GM19372 (cell line): ENCODE measurements around the gene NFIC.

Experiments
- ATAC-seq: cut with Tn5 transposase; IDR thresholded peaks from one replicate; pipeline ENCODE4 v1.9.1; 2021; ENCODE audit warnings: mild to moderate bottlenecking, low read depth, moderate library complexity; ENCODE audit not compliant: unreplicated experiment

Gene NFIC

DNA sequence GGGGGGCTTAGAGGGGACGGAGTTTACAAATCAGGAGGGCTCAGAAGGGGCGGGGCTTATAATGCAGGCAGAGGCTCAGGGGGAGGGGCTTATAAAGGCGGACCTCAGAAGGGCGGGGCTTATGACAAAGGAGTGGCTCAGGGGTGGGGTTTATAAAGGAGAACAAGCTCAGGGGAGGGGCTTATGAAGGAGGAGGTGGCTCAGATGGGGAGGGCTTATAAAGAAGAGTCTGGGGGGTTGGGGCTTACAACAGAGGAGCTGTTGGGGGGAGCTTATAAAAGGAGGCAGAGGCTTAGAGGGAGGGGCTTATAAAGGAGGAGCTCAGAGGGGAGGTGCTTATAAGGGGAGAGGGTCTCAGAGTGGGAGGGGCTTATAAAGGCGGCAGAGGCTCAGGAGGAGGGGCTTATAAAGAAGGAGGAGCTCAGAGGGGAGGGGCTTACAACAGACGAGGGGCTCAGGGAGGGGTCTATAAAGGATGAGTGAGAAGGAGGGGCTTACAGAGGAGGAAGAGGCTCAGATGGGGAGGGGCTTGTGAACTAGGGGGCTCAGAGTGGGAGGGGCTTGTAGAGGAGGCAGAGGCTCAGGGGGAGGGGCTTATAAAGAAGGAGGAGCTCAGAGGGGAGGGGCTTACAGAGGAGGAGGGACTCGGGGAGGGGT is 112.9 kb downstream of the NFIC start:
- no peak for ATAC-seq

DNA sequence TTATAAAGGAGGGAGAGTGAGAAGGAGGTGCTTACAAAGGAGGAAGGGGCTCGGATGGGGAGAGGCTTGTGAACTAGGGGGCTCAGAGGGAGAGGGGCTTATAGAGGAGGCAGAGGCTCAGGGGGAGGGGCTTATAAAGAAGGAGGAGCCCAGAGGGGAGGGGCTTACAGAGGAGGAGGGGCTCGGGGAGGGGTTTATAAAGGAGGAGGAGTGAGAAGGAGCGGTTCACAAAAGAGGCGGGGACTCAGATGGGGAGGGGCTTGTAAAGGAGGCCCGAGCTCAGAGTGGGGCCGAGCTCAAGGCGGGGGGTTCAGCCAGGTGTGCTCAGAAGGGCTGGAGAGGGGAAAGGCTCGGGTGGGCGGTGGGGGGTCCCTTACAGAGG is 113.4 kb downstream of the NFIC start:
- ATAC-seq: no peak

DNA sequence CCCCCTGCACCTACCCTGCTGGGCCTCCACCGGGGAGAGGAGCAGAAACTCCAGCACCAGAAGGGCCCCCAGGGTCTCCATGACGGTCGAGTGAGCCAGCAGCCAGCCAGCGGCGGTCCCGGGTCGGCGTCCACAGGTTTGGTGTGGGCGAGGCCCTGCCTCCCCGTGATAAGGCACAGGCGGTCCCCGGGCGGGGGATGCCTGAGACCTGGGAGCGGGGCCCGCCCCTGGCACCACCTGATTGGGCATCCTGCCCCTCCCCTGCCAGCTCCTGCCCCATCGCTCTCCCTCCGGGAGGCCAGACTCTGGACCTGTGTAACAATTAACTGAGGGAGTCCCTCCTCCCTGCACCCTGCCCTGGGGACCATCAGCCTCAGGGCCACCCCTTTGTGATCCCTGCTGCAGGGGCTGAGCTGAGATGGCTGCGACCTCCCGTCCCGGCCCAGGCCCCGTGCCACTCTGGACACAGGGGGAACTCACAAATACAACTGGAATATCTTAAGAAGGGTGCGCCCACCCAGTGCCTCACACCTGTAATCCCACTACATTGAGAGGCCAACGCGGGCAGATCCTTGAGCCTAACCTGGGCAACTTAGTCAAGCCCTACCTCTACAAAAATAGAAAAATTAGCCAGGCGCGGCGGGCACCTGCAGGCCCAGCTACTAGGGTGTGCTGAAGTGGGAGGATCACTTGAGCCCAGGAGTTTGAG is 114.2 kb downstream of the NFIC start, which contains the start of gene SMIM24:
TSS of gene SMIM24 (minus strand) at position 143 of the 709 bp plus-strand sequence. CDS start at position 81, 62 bp downstream.
- ATAC-seq: no peak

DNA sequence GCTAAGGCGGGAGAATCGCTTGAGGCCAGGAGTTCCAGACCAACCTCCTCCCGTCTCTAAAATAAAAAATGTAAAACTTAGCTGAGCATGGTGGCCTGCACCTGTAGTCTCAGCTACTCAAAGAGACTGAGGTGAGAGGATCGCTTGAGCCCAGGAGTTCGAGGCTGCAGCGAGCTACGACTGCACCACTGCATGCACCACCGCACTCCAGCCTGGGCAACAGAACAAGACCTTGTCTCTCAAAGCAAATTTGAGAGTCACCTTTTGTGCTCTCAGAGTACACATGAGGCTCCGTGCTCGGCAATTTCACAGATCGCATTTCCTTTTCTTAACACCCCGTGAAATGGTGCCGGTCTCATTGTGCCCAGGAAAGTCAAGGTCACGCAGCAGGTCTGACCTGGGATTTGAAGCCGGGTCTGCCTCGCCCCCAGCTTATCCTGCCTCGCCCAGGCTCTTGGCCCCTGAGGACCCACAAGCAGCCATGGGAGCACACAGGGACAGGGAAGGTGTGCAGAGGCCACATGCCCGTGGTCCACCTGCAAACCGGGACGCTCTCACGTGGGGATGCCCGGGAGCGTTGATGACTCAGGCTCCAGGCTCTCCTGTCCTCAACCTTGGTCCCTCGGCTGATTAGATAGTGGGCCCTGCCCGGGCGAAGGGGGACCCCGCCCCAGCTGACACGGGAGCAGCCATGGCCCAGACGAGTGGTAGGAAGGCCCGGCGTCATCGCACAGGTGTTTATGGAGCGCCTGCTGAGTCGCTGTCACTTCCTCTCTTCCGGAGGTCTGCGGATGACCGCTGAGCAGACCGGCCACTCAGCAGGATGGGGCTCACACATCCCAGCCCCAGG is 115.1 kb downstream of the NFIC start:
- no peak for ATAC-seq

DNA sequence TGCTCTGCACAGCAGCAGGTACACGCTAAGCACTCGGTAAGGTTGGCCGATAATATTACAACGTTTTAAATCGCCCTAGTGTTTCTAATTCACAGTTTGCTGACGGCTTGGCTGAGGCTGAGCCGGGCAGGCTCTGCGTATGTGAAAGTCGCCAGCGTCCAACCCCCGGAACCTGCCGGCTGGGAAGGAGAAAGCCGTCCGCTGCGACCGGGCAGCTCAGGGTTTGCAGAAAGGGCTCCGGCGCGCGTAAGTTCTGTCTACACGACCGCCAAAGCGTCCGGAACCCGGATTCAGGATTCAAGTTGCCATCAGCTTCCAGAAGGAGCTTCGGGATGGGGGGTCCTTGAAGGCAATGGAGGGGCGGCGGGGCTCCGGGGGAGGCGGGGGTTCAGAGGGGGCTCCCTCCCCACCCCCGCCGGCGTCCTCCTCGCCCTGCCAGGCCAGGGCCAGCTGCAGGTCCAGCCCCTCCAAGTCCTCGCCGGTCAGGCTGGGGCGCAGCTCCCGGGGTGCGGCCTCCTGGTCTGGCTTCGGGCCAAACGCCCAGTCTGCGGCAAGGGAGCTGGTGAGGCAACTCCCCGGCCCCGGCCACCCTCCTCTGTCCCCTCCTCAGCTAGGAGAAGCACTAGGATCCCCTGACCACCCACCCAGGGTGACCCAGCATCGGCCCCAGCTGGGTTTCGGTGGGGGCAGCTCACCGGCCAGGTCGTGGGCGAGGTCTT is 116.3 kb downstream of the NFIC start:
- ATAC-seq: no peak

DNA sequence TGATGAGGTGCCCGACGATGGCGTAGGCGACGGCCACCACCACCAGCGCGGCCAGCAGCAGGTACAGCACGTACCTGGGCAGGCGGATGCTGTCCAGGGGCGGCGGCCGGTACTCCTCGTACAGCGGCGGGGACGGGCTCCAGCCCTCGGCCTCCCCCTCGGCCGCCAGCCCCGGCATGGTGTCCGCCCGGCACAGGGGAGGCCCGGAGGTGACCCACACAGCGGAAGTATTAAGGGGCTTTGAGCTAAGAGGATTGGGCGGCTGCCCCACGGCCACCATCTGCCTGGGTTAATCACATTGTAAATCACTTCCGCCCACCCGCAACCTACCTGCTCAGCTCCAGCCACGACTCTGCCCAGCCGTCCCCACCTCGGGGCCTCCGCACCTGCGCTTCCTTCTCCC is 116.8 kb downstream of the NFIC start, which contains the start of gene SMIM44:
TSS of gene SMIM44 (minus strand) at position 216 of the 403 bp plus-strand sequence. CDS start at position 178, 38 bp downstream.
- ATAC-seq: no peak

DNA sequence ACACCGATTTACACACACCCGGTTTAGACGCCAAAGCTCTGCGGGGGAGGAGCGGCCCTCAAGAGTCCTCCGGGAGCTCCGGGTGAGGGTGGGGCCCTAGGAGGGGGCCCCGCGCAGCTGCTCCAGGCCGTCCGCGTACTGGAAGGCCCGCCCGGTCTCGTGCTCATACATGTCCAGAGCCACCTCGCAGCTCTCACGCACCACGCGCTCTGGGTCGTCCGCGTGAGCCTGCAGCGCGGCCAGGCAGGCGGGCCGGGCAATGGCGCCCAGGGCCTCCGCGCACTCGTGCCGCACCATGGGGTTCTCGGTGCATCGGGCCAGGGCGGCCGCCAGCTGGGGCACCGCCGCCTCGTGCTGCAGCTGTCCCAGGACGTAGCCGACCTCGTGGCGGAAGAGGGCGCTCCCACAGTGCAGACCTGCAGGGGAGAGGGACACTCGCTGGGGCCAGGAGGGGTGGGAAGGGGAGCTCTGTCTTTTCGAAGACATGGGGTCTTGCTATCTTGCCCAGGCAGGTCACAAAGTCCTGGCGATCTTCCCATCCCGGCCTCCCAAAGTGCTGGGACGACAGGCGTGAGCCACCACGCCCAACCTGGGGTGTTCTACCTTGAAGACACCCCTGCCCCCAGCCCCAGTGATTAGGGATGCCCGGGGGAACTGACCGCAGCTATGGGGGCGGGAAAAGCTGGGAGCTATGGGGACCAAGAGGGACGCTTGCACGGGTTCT is 125.2 kb downstream of the NFIC start:
- ATAC-seq: no peak

DNA sequence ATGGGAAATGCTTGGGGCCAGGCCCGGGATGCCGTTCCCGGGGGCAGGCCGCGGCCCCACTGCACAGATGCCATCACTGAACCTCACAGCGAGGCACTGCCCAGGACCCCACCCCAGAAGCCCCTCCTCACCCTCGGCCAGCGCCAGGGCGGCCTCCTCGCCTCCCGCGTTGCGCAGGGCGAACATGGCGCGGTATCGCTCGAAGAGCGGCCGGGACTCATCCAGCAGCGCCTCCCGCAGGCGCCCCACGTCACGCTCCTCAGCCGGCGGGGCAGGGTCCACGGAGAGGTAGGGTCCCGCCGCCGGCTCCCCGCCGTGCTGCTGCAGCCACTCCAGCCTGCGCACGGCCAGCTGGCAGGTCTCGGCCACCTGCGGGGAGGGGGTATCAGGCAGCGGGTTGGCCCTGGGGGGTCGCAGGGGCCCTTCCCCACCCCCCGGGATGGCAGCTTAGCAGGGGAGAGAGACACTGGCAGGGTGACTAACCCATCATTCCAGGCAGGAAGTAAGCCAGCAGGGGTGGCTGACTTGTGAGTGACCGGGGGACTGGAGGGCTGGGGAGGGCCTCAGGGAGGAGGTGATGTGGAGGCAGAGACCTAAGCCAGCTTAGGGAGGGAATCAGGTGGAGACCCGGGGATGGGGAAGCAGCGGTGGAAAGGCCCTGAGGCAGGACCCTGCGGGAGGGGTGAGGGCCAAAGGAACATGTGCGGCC is 125.9 kb downstream of the NFIC start:
- no peak for ATAC-seq

DNA sequence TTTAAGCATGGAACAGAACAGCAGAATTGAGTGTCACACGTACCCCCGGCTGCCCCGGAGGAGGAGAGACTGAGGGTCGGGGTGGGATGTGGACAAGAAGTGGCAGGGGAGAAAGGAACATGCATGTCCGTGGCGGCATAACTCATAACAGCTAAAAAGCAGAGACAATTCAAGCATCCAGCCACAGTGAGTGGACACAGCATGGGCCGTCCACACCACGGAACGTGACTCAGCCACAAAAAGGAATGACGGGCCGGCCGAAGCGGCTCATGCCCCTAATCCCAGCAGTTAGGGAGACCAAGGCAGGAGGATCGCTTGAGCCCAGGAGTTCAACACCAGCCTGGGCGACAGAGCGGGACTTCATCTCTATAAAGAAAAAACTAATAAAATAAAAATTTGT is 126.5 kb downstream of the NFIC start:
- ATAC-seq: no peak

DNA sequence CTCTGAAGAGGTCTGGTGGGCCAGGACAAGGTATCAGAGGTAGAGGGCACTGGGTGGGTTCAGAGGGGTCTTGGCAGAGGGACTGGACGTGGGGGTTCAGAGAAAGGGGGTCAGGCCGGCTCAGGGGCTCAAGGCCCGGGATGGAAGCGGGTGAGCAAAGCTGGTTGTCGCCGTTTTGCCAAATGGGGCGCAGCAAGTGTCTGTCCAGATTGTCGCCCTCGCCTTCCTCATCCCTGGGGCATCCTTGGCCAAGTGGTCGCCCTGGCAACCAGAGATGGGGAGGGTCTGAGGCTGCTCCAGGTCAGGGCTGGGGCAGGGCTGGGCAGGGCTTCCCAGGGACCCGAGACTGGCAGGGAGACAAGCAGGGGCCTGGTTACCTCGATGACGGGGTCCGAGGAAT is 127.3 kb downstream of the NFIC start:
- no peak for ATAC-seq

DNA sequence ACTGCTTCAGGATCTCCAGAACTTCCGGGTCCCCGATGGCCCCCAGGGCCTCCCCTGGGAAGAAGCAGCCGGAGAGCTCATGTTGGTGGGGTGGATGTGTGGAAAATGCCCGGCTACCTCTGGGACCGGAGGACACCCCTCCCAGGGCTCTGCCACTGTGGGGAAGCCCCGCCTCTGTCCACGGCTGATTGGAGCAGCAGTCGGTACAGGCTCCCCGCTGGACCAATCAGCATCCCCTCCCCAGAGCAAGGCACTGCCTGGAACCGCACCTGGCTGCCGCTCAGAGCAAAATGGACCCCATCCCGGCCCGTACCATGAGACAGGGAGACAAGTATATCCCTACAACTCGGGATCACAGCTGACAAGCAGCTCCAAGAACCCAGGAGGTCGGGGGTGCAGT is 127.7 kb downstream of the NFIC start:
- no peak for ATAC-seq

DNA sequence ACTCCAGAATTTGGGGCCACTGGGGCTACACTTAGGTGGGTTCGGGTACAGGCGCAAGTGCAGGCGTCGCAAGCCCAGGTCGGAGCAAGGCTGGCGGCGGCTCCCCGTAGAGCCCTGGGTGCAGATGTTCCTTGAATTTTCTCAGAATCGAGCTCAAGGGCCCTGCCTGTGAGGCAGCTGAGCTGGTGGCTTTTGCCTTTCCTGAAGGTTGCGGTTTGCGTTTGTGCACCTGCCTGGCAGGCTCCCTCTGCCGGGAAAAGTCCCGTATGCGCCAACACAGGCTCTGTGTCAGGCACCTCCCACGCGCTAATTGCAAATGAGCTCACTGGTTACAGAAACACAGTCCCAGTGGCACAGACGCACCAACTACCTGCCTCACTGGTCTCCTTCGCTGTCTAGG is 128.2 kb downstream of the NFIC start:
- ATAC-seq: no peak

DNA sequence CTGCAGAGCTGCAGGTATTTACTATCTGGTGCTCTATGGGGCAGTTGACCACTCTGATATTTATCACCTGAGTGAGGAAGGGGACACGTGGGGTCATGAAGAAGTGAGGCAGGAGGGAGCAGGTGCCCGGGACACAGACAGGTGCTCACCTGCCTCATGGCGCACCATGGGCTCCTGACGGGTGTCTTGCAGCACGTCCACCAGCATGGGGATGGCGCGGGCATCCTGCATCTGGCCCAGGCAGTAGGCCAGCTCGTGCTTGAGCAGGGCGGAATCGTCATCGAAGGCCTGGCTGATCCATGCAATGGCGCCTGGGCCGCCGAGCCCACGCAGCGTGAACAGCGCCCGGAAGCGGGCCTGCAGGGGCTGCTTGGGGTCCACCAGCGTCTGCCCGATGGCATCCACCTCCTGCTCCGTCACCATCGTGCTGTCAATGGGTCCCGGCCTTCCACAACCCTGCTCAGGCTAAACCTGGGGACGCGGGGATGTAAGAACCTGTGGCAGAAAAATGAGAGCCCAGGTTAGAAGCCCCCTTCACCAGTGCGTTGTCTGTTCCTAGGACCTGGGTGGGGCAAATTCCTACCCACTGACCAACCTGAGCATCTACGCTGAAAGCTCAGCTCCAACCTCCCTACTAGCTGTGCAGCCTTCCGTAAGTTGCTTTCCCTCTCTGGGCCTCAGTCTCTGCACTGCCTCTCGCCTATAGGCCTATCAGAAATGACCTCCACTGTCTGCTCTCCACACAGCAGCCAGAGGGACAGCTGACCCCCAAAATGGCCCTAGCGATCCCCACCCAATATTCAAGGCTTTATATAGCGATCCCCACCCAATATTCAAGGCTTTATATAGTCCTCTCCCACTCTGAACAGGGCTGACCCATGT is 130.2 kb downstream of the NFIC start:
- no peak for ATAC-seq

DNA sequence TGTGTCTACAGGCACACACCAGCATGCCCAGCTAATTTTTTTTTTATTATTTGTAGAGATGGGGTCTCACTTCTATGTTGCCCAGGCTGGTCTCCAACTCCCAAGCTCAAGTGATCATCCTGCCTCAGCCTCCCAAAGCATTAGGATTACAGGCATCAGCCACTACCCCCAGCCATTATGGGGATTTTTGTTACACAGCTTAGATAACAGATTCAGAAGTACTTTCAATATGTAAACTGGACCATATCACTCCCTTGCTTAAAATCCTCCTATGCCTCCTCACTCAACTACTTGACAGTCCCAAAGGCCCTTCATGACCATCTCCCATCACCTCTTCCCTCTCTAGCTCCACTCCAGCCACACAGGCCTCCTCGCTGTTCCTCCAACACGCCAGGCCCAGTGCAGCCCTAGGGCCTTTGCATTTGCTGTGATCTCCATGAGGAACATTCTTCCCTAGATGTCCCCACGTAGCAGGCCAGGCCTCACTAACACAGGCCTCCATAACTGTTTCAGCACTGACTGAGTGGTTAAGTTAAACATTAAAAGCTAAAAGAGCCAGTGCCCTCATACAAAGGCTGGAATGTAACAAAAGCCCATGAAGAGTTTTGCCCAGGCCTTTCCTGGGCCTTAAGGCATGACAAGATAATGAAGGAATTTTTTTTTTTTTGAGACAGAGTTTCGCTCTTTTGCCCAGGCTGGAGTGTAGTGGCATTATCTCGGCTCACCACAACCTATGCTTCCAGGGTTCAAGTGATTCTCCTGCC is 131.6 kb downstream of the NFIC start:
- ATAC-seq: no peak

DNA sequence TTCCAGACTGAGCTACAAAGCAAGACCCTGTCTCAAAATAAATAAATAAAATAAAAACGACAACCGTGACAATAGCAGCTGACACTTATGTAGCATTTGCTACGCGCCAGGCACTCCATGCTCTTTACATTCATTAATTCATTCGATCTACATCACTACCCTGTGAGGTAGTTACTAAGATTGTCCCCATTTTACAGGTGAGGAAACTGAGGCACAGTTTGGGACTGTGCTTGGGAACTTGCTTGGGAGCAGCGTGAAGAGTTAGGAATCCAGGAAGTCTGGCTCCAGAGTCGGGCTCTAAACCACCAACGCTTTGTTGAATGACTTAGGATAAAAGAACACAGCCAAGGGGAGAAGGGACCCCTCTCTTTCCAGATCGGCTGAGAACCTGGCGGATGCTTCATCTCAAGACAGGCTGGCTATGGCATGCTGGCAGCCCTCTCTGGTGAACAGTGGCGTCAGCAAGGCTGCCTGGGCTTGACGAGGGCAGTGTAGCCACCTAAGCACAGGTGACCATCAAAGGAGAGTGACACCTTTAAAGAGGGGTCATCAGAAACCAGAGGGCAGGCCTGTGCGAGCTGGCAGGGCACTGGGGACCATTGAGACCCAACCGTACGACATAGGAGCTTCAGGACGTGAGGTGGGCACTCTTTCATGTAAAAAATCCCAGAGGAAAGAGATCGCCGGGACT is 133.5 kb downstream of the NFIC start:
- ATAC-seq: peak; percentile 11

DNA sequence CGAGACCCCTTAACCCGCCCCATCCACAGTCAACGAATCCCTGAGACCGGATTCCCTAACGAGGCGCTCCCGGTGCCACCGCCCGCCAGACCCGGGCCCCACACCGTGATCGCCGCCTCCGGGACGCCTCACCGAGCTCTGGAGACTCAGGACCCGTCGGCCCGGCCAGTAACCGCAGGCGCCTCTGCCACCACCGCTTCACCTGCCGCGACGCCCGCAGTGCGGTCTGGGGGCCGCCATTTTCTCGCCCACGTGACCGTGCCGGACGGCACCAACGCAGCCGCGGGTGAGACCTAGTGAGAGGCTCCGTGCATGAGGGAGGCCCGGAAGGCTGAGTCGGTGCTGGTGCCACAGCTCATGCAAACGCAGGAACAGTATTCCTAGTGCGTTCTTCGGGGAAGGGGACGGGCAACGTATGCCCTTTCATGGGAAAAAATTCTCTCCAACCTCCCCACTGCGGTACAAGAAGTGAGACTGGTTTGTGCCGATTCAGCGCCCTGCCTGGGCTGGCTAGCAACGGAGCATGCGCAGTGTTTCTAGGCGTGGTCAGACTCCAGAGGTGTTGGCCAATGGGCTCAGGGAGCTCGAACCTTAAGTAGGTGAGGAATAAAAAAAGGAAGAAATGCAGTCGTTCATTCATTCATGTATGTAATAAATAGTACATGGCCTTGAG is 134.2 kb downstream of the NFIC start, which contains the start of gene DOHH:
TSS of gene DOHH (minus strand) at position 246 of the 673 bp plus-strand sequence. CDS start 3,860 bp downstream, outside the sequence.
- peak; percentile 80 for ATAC-seq
